HG03060 (cell line): ENCODE data around the gene PRXL2B.
"Not testable (repeated sequence)": the region's sequence is repeated elsewhere in the genome, so short reads cannot be mapped to it uniquely, and the experiment has no call there.

Source experiments
- ATAC-seq: cut with Tn5 transposase; IDR thresholded peaks from one replicate; pipeline ENCODE4 v1.9.1; 2021; ENCODE audit warnings: low read depth, moderate number of reproducible peaks; ENCODE audit not compliant: unreplicated experiment

Gene PRXL2B

GRCh38 chr1:2610036-2610959 is 23.7 kb downstream of the PRXL2B start:
- ATAC-seq = no peak

DNA sequence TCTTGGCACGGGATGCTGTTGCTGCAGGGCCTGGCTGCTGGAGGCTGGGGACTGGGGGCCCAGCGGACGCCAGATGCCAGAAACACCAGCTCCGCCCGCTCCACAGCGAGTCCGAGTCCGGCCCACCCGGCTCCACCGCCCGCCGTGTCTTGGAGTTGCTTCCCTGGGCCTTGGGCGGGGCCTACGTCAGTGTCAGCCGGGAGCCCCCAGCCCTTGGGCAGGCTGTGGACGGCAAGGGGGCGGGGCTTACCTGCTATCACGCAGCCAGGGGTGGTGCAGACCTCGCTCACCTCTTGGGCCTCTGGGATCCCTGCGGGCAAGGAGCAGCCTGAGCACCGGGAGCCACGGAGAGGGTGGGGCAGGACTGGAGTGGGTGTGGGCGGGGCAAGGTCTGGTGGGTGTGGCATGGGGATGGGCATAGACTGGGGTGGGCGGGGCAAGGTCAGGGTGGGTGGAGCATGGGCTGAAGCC is 24.5 kb downstream of the PRXL2B start:
- no peak for ATAC-seq

DNA sequence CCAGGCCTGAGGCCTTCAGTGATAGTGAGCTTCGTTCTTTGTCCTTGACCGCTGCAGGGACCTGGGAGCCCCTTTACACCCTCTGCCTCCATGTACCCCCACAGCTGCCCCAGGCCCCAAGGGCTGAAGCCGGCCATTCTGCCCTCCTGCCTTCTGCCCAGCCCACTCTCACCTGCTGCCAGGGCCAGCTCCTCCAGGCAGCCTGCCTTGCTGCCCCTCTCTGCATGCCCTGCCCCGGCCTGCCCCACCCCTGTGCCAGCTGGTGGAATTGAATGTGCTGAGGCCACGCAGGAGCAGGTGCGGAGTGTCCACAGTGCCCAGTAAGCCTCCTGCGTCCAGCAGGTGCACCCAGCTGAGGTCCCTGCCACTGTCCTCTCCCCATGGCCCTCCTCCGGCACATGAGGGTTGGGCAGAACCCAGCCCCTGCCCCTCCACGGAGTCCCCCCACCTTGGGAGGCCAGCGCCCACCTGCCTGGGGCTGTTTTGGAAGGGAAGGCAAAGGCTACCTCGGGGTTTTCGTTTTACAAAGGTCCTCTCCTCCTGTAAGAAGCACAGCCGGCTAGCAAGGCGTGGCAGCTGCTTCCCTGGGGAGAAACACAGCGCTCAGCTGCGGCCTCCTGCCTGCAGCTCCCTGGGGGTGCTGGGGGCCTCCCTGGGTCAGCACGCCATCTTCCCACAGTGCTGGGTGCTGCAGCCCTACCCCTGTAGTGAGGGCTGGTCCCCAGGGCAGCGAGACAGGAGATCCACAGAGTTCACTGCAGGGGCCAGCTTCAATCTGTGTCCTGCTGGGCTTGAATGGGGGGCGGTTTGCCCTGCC is 25.3 kb downstream of the PRXL2B start:
- no peak for ATAC-seq

DNA sequence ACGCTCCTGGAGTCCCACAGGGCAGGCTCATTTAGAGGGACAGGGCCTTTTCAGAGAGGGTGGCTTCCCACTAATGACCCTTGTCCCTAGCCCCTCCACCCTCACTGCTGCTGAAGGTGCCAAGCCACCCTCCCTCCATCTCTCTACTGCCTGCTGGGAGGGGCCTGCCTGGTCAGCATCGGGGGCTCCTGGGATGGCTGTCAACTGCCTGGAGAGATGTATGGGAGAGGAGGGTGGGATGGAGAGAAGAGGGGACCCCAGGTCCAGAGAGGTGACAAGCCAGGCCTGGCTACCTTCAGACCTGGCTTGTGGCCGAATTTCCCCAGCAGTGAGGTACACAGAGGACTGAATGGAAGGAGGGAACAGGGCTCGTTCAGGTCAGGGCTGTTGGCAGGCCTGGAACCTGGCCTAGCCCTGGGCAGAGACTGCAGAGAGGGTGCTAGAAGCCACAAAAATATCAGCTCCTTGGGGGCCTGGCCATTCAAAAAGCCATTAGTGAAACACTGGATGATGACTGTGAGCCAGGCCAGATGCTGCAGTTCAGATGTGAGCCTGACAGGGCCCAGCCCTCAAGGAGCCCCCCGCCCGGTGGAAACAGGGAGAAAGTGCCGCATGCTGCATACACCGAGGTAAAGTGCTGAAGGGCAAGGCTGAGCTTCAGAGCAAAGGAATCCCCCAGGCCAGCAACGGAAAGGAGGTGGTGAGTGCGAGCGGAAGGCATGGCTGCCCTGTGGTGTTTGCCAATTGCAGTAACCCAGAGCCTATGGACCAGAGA is 26.2 kb downstream of the PRXL2B start:
- ATAC-seq = no peak

DNA sequence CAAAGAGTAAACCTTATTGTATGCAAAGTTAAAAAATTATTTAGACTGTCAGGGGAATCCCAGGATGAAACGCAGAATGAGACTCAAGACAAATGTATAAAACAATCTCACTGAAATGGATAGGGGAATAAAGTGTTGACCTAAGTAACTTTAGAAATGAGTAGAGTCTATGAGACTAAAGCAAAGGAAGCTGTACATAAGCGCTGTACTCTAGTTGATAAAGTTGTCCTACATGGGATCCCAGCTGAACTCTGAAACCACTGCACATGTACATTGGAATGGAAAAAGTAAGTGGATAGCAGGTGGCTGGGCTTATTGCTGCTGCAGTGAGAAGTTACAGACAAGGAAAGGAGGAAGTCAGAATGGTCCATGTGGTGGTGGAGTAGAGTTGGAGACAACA is 27.6 kb downstream of the PRXL2B start:
- no peak for ATAC-seq

GRCh38 chr1:2617971-2618470 is 31.4 kb downstream of the PRXL2B start:
- ATAC-seq = no peak

DNA sequence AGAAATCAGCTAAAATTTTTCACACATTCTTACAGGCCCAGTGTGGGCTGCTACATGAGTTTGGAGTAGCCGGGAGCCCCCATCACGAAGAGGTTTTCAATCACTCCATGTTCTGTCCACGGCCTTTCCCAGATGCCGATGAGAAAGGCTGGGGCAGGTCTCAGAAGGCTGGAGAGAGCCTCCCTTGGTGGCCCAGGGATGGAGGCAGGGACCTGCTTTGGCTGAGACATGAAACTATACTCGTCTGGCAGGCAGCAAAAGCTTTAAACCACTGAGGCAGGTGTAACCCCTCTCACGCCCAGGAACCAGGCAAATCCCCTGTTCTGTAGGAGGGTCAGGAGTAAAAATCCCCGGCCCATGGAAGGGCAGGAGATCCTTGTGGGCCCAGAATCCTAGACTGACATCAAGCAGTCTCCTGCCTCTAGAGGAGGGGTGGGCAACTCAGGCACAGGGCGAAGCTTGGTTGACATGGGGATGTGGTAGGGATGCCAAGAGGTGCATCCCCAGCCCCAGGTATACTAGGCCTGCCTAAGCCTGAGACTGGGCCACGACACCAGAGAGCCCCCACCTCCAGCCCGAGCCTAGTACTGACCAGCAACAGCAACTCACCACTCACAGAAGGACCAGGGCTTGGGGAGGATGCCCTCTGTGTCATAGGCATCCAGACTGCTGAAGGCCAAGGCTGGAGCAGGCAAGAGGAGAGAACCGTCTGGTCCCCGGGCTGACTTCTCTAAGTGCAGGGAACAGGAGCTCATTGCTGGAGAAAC is 37.2 kb downstream of the PRXL2B start:
- ATAC-seq = no peak

- no peak for ATAC-seq
Observed at GRCh38 chr1:2624735-2625300, 38.2 kb downstream of the PRXL2B start.

- no peak for ATAC-seq
Observed at GRCh38 chr1:2625311-2625710, 38.7 kb downstream of the PRXL2B start.

DNA sequence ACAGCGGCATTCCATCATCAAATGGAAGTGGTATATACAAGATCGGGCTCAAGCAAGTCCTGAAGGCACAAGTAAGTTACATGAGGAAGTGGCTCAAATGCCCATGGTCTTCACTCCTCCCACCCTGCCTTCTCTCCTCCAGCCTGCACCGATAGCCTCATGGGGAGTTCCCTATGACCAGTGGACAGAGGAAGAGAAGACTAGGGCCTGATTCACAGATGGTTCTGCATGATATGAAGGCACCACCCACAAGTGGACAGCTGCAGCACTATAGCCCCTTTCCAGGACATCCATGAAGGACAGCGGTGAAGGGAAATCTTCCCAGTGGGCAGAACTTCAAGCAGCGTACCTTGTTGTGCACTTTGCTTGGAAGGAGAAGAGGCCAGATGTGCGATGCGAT is 39.2 kb downstream of the PRXL2B start:
- ATAC-seq = not testable (repeated sequence)

- ATAC-seq = no peak
Observed at GRCh38 chr1:2627746-2628145, 41.2 kb downstream of the PRXL2B start.

DNA sequence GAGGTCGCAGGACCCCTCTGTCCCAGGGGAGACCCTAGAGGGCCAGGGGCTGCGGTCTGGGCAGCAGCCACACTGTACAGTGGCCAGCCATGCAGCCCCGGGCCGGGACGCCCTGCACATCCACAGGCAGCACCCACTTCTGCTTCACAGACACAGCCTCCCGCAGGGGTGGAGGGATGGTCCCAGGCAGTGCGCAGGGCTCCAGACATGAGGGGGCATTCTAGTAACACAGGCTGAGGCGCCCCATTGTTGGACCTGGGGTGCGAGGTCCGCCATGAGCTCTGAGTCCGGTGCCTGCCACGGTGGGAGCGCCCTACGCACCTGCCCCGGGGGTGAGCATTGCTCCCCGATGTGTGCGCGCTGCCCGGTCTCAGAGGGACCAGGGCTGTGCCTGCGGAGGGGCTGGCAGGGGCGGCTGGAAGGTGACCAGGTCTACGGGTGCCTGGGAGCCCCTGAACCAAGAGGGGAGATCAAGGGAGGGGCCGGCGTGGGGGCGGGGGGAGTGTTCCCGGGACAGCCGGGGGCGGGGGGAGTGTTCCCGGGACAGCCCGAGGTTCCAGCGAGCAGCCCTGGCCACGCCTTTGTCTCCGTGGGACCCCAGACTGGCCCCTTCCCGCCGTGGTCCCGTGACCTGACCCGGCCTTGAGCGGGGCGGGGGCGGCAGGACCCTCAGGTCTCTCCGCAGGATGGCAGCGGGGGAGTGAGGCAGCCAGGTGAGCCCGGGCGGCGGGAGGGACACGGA is 41.8 kb downstream of the PRXL2B start:
- no peak for ATAC-seq

- ATAC-seq = no peak
Observed at GRCh38 chr1:2628933-2629626, 42.5 kb downstream of the PRXL2B start.

DNA sequence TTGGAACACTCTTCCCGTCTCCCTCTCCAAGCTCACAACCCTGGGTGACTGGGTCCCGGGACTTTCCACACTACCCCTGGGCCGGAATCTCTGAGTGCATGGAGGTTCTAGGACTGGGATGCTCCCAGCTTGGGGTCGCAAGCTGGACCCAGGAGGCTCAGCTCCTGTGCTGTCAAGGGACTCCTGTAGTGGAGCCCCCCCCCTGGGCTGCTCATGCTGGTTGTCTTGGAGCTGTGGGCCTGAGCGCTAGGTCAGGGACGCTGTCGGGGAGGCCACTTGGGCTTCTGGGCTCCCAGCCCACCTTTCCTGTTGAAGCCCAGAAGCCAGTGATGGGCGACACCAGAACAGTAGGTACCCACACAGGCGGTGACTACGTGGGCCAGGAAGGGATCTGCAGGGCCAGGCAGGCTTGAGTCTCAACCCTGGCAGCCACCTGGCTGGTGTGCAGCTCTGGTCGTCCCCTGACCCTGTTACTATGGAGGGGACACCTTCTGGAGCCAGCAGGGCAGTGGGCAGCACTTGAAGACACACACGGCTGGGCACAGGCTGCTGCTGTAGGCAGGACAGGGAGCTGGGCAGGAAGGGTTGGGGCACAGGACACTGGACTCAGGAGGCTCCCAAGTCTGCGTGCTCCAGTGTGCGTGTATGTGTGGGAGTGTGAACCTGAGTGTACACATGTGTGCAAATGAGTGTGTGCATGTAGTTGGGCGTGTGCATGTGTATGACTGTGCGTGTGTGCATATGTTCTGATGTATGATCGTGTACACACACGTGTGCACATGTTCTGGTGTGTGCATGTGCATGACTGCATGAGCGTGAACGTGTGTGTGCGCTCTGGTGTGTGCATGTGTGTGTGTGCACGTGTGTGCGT is 43.3 kb downstream of the PRXL2B start:
- ATAC-seq = no peak

- no peak for ATAC-seq
Observed at GRCh38 chr1:2630498-2631135, 44.0 kb downstream of the PRXL2B start.

GRCh38 chr1:2631136-2632050 is 44.8 kb downstream of the PRXL2B start:
- no peak for ATAC-seq
